Measurements from ENCODE around the gene RALGPS2. TPM values are rescaled to one million over a fixed set of nuclear protein-coding genes. Genes with fewer than 3 reads are reported as not detected.

Gene RALGPS2
- total and polyA plus RNA-seq, 2 of the 8 experiments (the other 6 are each of a cell fraction or from before 2014, with no cell fraction given) = 6.7 to 38.0 TPM

- H3K18ac ChIP-seq (ENCODE audit: extremely low read depth, low read length) = no peak overlapping the region
- no peaks in the 10 kb centered on the region for H3K27me3 ChIP-seq (replicated peaks in 1 of 4; ENCODE audit: control insufficient read depth in 3 of 4, extremely low read depth in 1 of 4, insufficient read depth in 3 of 4, low read length in 3 of 4)
- DNase-seq (ENCODE audit: low read depth in 1 of 2, low spot score in 2 of 2) (no peak), FAIRE-seq (no peak)
- no peak overlapping the region for H3K56ac ChIP-seq (replicated peaks; ENCODE audit: insufficient read length, low read depth, low read length)
- no peak overlapping the region for H3K9ac ChIP-seq (replicated peaks in 1 of 4; ENCODE audit: extremely low read depth in 1 of 4, low read depth in 3 of 4, low read length in 3 of 4)
- no peak overlapping the region for H2BK20ac ChIP-seq (ENCODE audit: low read length)
- no peak overlapping the region for H2BK15ac ChIP-seq (ENCODE audit: low read length)
- H2BK12ac ChIP-seq (ENCODE audit: low read depth, low read length) = no peak overlapping the region
- TF ChIP-seq CBX5 (IDR thresholded peaks at IDR 0.05; ENCODE audit: low read depth, low read length) (no peak), RFX5 (IDR thresholded peaks at IDR 0.05; ENCODE audit: borderline replicate concordance, low read depth, low read length) (no peak), EP300 (IDR thresholded peaks at IDR 0.05; ENCODE audit: borderline replicate concordance in 1 of 2, low read depth in 2 of 2, low read length in 2 of 2) (no peak), RXRA (IDR thresholded peaks at IDR 0.05; ENCODE audit: insufficient read depth, low read depth, low read length) (no peak), TBP (IDR thresholded peaks at IDR 0.05; ENCODE audit: low read depth, low read length) (no peak), E2F6 (IDR thresholded peaks at IDR 0.05) (no peak), SAP30 (IDR thresholded peaks at IDR 0.05; ENCODE audit: insufficient read depth, insufficient replicate concordance, low read length) (no peak), HDAC6 (IDR thresholded peaks at IDR 0.05; ENCODE audit: low read depth, low read length) (no peak), POU5F1 (IDR thresholded peaks at IDR 0.05; ENCODE audit: low read depth, low read length) (no peak)
- TF ChIP-seq, protein P1, sequence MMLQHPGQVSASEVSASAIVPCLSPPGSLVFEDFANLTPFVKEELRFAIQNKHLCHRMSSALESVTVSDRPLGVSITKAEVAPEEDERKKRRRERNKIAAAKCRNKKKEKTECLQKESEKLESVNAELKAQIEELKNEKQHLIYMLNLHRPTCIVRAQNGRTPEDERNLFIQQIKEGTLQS (IDR thresholded peaks at IDR 0.05; ENCODE audit: insufficient read depth, low read depth, low read length) = no peak
- TF ChIP-seq, protein P2, sequence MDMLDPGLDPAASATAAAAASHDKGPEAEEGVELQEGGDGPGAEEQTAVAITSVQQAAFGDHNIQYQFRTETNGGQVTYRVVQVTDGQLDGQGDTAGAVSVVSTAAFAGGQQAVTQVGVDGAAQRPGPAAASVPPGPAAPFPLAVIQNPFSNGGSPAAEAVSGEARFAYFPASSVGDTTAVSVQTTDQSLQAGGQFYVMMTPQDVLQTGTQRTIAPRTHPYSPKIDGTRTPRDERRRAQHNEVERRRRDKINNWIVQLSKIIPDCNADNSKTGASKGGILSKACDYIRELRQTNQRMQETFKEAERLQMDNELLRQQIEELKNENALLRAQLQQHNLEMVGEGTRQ (IDR thresholded peaks at IDR 0.05; ENCODE audit: low read length) = no peak
- WGBS, 2 experiments (ENCODE audit: extremely low coverage in 1 of 2, insufficient coverage in 1 of 2, insufficient read length in 1 of 2, insufficient replicate concordance in 2 of 2, low coverage in 1 of 2, low lambda C conversion rate in 2 of 2, missing lambda C conversion rate in 1 of 2) = 92% methylated on average over 3 of the region's 3 CpGs; no CpG with 5 or more reads in 1 of the 2 experiments
- H3K23me2 ChIP-seq (ENCODE audit: low read depth, low read length) = no peaks in the 10 kb centered on the region
- no peak overlapping the region for H3K4ac ChIP-seq (replicated peaks; ENCODE audit: insufficient read length, low read depth, low read length)
- no peaks in the 10 kb centered on the region for H3K9me3 ChIP-seq (ENCODE audit: insufficient read depth in 2 of 2, low read depth in 1 of 2, low read length in 1 of 2)
- H3K79me1 ChIP-seq (ENCODE audit: low read depth, low read length) = no peaks in the 10 kb centered on the region
- H3K27ac ChIP-seq (ENCODE audit: low read depth, low read length) = no peak overlapping the region
- no peak overlapping the region for H4K5ac ChIP-seq (ENCODE audit: insufficient read length, low read depth, low read length)
- H4K20me1 ChIP-seq (replicated peaks in 1 of 2; ENCODE audit: control insufficient read depth in 1 of 2, insufficient read depth in 2 of 2, low read length in 2 of 2) = no peaks in the 10 kb centered on the region
- H3K4me2 ChIP-seq (ENCODE audit: insufficient read depth in 1 of 2, low read depth in 2 of 2, low read length in 2 of 2) = no peak overlapping the region
- ChIA-PET CTCF (ENCODE audit: partially characterized antibody) (interaction anchor here (0.5 to 1.5 kb wide), 5 partner anchors 9 to 831 kb away, joined by 3 to 4 read pairs (median 4); no protein-coding TSS in a partner anchor), POLR2A (ENCODE audit: partially characterized antibody) (no interaction called here)
- H2AFZ ChIP-seq (ENCODE audit: low read length) = no peak overlapping the region
- no peaks in the 10 kb centered on the region for H3K79me2 ChIP-seq (ENCODE audit: control insufficient read depth in 1 of 2, insufficient read depth in 2 of 2, low read length in 2 of 2)
- H2AK5ac ChIP-seq (ENCODE audit: low read depth, low read length) = no peak overlapping the region
- H4K91ac ChIP-seq (replicated peaks; ENCODE audit: insufficient read length, low read length) = no peak overlapping the region
- no peak overlapping the region for H2BK120ac ChIP-seq (replicated peaks; ENCODE audit: low read depth, low read length)
- no peak overlapping the region for H3K23ac ChIP-seq (ENCODE audit: insufficient read length)
- H3K14ac ChIP-seq (ENCODE audit: insufficient read length) = no peak overlapping the region
- H3K4me3 ChIP-seq (ENCODE audit: extremely low read depth in 1 of 4, insufficient read depth in 2 of 4, low read depth in 3 of 4, low read length in 4 of 4) = no peak overlapping the region
- no peaks in the 10 kb centered on the region for H3K4me1 ChIP-seq (replicated peaks in 1 of 4; ENCODE audit: control insufficient read depth in 3 of 4, insufficient read depth in 4 of 4, low read length in 3 of 4)
- no peaks in the 10 kb centered on the region for H3K36me3 ChIP-seq (ENCODE audit: control insufficient read depth in 2 of 4, insufficient read depth in 4 of 4, low read length in 3 of 4)
- no peak overlapping the region for H2BK5ac ChIP-seq (ENCODE audit: low read depth, low read length)
- H4K8ac ChIP-seq (ENCODE audit: extremely low read depth, insufficient read depth, low read length) = no peak overlapping the region
Observed at GRCh38 chr1:178862416-178862815, 137.4 kb downstream of the RALGPS2 start.
